ENCODE results near the gene FILIP1L.

The FILIP1L gene

GRCh38 chr3:99810403-99810802 is 303.9 kb downstream of the FILIP1L start:
- in situ Hi-C loops (cut with MboI; ENCODE audit: low sequenced_read_pairs, unreplicated experiment), result no loop called here
- DNase-seq (ENCODE audit: low spot score), result no peak
- no peak for TF ChIP-seq CTCF (IDR thresholded peaks at IDR 0.05; ENCODE audit: borderline replicate concordance, control extremely low read depth, extremely low read depth, insufficient read depth, missing control alignments)

- in situ Hi-C loops (cut with MboI; ENCODE audit: low sequenced_read_pairs, unreplicated experiment), result no loop called here
- TF ChIP-seq CTCF (IDR thresholded peaks at IDR 0.05; ENCODE audit: borderline replicate concordance, control extremely low read depth, extremely low read depth, insufficient read depth, missing control alignments), result no peak
- DNase-seq (ENCODE audit: low spot score), result no peak
Observed at GRCh38 chr3:99809565-99809964, 304.7 kb downstream of the FILIP1L start.

- in situ Hi-C loops (cut with MboI; ENCODE audit: low sequenced_read_pairs, unreplicated experiment), result no loop called here
- TF ChIP-seq CTCF (IDR thresholded peaks at IDR 0.05; ENCODE audit: borderline replicate concordance, control extremely low read depth, extremely low read depth, insufficient read depth, missing control alignments), result peak; percentile 75
- no peak for DNase-seq (ENCODE audit: low spot score)
Observed at GRCh38 chr3:99808163-99808794, 306.0 kb downstream of the FILIP1L start.

GRCh38 chr3:99805160-99805559 is 309.1 kb downstream of the FILIP1L start:
- no peak for DNase-seq (ENCODE audit: low spot score)
- TF ChIP-seq CTCF (IDR thresholded peaks at IDR 0.05; ENCODE audit: borderline replicate concordance, control extremely low read depth, extremely low read depth, insufficient read depth, missing control alignments), result no peak
- in situ Hi-C loops (cut with MboI; ENCODE audit: low sequenced_read_pairs, unreplicated experiment), result no loop called here

- no peak for TF ChIP-seq CTCF (IDR thresholded peaks at IDR 0.05; ENCODE audit: borderline replicate concordance, control extremely low read depth, extremely low read depth, insufficient read depth, missing control alignments)
- DNase-seq (ENCODE audit: low spot score), result no peak
- in situ Hi-C loops (cut with MboI; ENCODE audit: low sequenced_read_pairs, unreplicated experiment), result no loop called here
Observed at GRCh38 chr3:99803297-99803696, 311.0 kb downstream of the FILIP1L start.

GRCh38 chr3:99799422-99799821 is 314.9 kb downstream of the FILIP1L start:
- TF ChIP-seq CTCF (IDR thresholded peaks at IDR 0.05; ENCODE audit: borderline replicate concordance, control extremely low read depth, extremely low read depth, insufficient read depth, missing control alignments), result no peak
- in situ Hi-C loops (cut with MboI; ENCODE audit: low sequenced_read_pairs, unreplicated experiment), result no loop called here

More at GRCh38 chr3:99799422-99799821, 314.9 kb downstream of the FILIP1L start:
- no peak for DNase-seq (ENCODE audit: low spot score)
